ENCODE measurements around the gene GLIPR1. TPM values are rescaled to one million over a fixed set of nuclear protein-coding genes. Genes with fewer than 3 reads are reported as not detected.
"Not testable (repeated sequence)": the region's sequence is repeated elsewhere in the genome, so short reads cannot be mapped to it uniquely, and the experiment has no call there.

The GLIPR1 gene
- total and polyA plus RNA-seq, 4 experiments from 2014 or later, result 96.1 to 222 (median 129) TPM

DNA sequence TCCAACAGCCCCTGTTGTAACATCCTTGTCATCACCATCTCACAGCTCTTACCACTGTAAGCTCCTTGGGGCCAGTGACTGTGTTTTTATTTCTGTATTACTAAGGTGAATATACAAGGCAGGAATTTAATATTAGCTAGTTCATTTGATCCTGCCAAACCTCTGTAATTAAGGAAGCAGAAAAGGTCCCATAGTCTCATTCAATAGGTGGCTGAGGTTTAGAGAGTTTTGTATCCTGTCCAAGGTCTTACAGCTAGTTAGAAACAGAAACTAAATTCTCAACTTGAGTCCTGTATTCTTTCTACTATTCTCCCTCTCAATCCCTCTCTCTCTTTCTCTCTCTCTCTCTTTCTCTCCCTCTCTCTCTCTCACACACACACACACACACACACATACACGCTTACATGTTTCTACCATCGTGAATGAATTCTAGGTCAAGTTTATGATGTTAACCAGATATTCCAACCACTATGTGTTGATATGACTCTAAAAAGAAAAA lies 543 bp upstream of the GLIPR1 start:
- Histone ChIP-seq H3K27ac (ENCODE audit: low read depth, low read length) (peak overlapping the region; percentile 72), H3K27me3 (ENCODE audit: insufficient read depth, low read length) (no peaks in the 10 kb centered on the region), H3K36me3 (ENCODE audit: insufficient read depth, low read length) (no peaks in the 10 kb centered on the region), H3K4me1 (ENCODE audit: insufficient read depth, low read length) (peaks cover 75% of the 10 kb centered on the region), H3K4me3 (ENCODE audit: low read length in 2 of 2) (peak overlapping the region; percentile 74 to 84), H3K9me3 (ENCODE audit: control insufficient read depth in 1 of 2, low read length in 2 of 2) (no peaks in the 10 kb centered on the region)
- Mint-ChIP-seq H3K9me3 (peaks cover 0 to 2% (median 0%) of the 10 kb centered on the region in 8 donors), H3K27me3 (peaks cover 0 to 2% of the 10 kb centered on the region in 2 donors), H3K27ac (peak overlapping the region; percentile 98 to 100 (median 99)), H3K4me3 (peak overlapping the region; percentile 92 to 99 (median 97)), H3K4me1 (peaks cover 57 to 81% (median 67%) of the 10 kb centered on the region in 4 donors), H3K36me3 (peaks cover 25 to 34% of the 10 kb centered on the region in 2 donors)
- peak in 2 of 5 donors; percentile 60 to 62 for DNase-seq
- intact Hi-C loops (cut with micrococcal nuclease), result loop anchor here (1.0 to 2.0 kb wide), 8 partner anchors 19 to 604 kb away; partner anchors contain the start of genes GLIPR1L1, KRR1, NAP1L1 and PHLDA1
- POLR2A ChIA-PET (ENCODE audit: partially characterized antibody), result interaction anchor here (0.7 to 14.1 kb wide), 18 partner anchors 9 to 1079 kb away, joined by 3 to 204 read pairs (median 8); partner anchors contain the start of genes BBS10, GLIPR1L2, KRR1 and NAP1L1
- CTCF ChIA-PET (ENCODE audit: partially characterized antibody), result interaction anchor here (1.1 to 11.2 kb wide), 12 partner anchors 9 to 146 kb away, joined by 3 to 158 read pairs (median 8); partner anchors contain the start of genes GLIPR1L1, GLIPR1L2 and KRR1

DNA sequence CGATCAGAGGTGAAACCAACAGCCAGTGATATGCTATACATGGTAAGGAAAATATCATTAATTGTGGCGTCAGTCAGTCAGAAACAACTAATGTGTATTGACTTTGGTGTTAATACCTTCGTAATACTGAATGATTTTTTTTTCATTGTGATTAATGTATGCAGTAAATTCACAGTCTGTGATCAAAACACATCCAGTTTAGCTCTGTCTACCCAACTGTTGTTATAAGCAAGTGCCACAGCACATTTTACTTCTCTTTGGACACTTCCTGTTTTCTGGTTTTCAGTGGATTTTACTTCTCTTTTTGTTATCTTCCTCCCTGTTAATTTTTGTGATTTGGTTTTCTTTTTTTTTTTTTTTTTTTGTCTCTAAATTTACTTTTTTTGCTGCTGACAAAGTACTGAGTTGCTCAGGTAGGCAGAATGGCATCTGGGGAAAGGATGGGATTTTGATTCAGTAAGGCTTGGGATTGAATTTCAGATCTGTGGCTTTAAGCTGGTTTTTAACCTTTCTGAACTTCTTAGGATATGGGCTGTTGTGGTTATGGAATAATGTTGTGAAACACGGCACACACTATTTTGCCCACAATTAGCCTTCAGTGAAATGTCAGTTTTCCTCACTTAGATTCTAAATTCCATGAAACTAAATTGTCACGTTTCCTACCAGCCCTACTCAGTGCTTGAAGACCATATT lies 604 bp downstream of the GLIPR1 start:
- peaks cover 0 to 2% of the 10 kb centered on the region in 2 donors for H3K27me3 Mint-ChIP-seq
- no peaks in the 10 kb centered on the region for H3K9me3 ChIP-seq (ENCODE audit: control insufficient read depth in 1 of 2, low read length in 2 of 2)
- no peak for DNase-seq
- H3K4me1 ChIP-seq (ENCODE audit: insufficient read depth, low read length), result peaks cover 84% of the 10 kb centered on the region
- H3K36me3 Mint-ChIP-seq, result peaks cover 30 to 37% of the 10 kb centered on the region in 2 donors
- POLR2A ChIA-PET (ENCODE audit: partially characterized antibody), result interaction anchor here (0.6 to 14.1 kb wide), 20 partner anchors 7 to 1078 kb away, joined by 3 to 204 read pairs (median 8); partner anchors contain the start of genes BBS10, GLIPR1L1, GLIPR1L2 and KRR1
- CTCF ChIA-PET (ENCODE audit: partially characterized antibody), result interaction anchor here (0.7 to 11.2 kb wide), 11 partner anchors 7 to 147 kb away, joined by 3 to 158 read pairs (median 8); partner anchors contain the start of genes GLIPR1L1, GLIPR1L2 and KRR1
- peak overlapping the region; percentile 98 to 100 (median 99) for H3K27ac Mint-ChIP-seq
- H3K4me1 Mint-ChIP-seq, result peaks cover 63 to 85% (median 75%) of the 10 kb centered on the region in 4 donors
- intact Hi-C loops (cut with micrococcal nuclease), result loop anchor here (2.0 kb wide), 3 partner anchors 18 to 550 kb away; partner anchors contain the start of gene PHLDA1
- peak overlapping the region; percentile 72 for H3K27ac ChIP-seq (ENCODE audit: low read depth, low read length)
- no peaks in the 10 kb centered on the region for H3K36me3 ChIP-seq (ENCODE audit: insufficient read depth, low read length)
- H3K9me3 Mint-ChIP-seq, result peaks cover 0 to 2% (median 0%) of the 10 kb centered on the region in 8 donors
- peak overlapping the region; percentile 92 to 99 (median 97) for H3K4me3 Mint-ChIP-seq
- no peaks in the 10 kb centered on the region for H3K27me3 ChIP-seq (ENCODE audit: insufficient read depth, low read length)
- peak overlapping the region; percentile 74 to 84 for H3K4me3 ChIP-seq (ENCODE audit: low read length in 2 of 2)

DNA sequence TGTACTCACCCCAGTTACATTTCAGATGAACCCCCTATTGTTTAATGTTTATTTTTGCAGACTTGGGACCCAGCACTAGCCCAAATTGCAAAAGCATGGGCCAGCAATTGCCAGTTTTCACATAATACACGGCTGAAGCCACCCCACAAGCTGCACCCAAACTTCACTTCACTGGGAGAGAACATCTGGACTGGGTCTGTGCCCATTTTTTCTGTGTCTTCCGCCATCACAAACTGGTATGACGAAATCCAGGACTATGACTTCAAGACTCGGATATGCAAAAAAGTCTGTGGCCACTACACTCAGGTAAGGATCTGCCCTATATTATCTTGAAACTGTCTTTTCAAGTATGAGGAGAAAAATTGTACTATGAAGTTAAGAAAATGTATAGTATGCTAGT lies 1.2 kb downstream of the GLIPR1 start:
- intact Hi-C loops (cut with micrococcal nuclease), result loop anchor here (2.0 kb wide), 3 partner anchors 17 to 549 kb away; partner anchors contain the start of gene PHLDA1
- Histone ChIP-seq H3K4me3 (ENCODE audit: low read length in 2 of 2) (peak overlapping the region; percentile 74 to 84), H3K36me3 (ENCODE audit: insufficient read depth, low read length) (peaks cover 4% of the 10 kb centered on the region), H3K4me1 (ENCODE audit: insufficient read depth, low read length) (peaks cover 89% of the 10 kb centered on the region), H3K27ac (ENCODE audit: low read depth, low read length) (peak overlapping the region; percentile 72), H3K27me3 (ENCODE audit: insufficient read depth, low read length) (no peaks in the 10 kb centered on the region), H3K9me3 (ENCODE audit: control insufficient read depth in 1 of 2, low read length in 2 of 2) (no peaks in the 10 kb centered on the region)
- peak in 3 of 5 donors; percentile 26 to 34 (median 33) for DNase-seq
- Mint-ChIP-seq H3K27me3 (peaks cover 0 to 2% of the 10 kb centered on the region in 2 donors), H3K4me1 (peaks cover 68 to 88% (median 79%) of the 10 kb centered on the region in 4 donors), H3K9me3 (peaks cover 0 to 2% (median 0%) of the 10 kb centered on the region in 8 donors), H3K27ac (peak overlapping the region; percentile 98 to 100 (median 99)), H3K4me3 (peak overlapping the region; percentile 92 to 99 (median 97)), H3K36me3 (peaks cover 33 to 42% of the 10 kb centered on the region in 2 donors)
- ChIA-PET POLR2A (ENCODE audit: partially characterized antibody) (interaction anchor here (1.2 to 14.1 kb wide), 10 partner anchors 12 to 603 kb away, joined by 5 to 204 read pairs (median 21); partner anchors contain the start of genes GLIPR1L2, KRR1, NAP1L1 and PHLDA1), CTCF (ENCODE audit: partially characterized antibody) (interaction anchor here (0.7 to 11.2 kb wide), 11 partner anchors 19 to 556 kb away, joined by 3 to 158 read pairs (median 13); partner anchors contain the start of genes GLIPR1L2 and KRR1)

DNA sequence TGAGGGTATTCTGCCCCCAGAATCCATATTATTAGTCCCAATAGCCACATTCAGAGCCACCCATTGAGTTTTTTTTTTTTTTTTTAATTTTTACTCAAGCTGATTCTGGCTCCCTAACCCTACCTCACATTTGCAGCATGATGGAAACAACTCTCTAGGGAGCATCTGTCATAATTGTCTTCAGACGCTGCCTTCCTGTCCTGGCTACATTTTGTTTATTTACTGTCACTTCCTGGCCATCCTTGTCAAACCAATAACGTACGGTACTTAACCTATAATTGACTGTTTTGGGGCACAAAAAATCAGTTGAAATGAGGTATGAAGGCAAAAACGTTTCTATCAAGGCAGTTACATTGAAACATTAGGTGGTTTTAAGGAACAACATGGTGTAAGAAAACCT lies 2.1 kb downstream of the GLIPR1 start:
- H3K36me3 Mint-ChIP-seq, result peaks cover 39 to 48% of the 10 kb centered on the region in 2 donors
- H3K4me3 ChIP-seq (ENCODE audit: low read length in 2 of 2), result peak overlapping the region; percentile 74 to 84
- ChIA-PET POLR2A (ENCODE audit: partially characterized antibody) (interaction anchor here (1.1 to 14.1 kb wide), 11 partner anchors 13 to 602 kb away, joined by 3 to 204 read pairs (median 11); partner anchors contain the start of genes GLIPR1L2, KRR1, NAP1L1 and PHLDA1), CTCF (ENCODE audit: partially characterized antibody) (interaction anchor here (0.9 to 11.2 kb wide), 15 partner anchors 12 to 555 kb away, joined by 3 to 158 read pairs (median 35); partner anchors contain the start of genes GLIPR1L1, GLIPR1L2, KRR1 and PHLDA1)
- peaks cover 82% of the 10 kb centered on the region for H3K4me1 ChIP-seq (ENCODE audit: insufficient read depth, low read length)
- H3K4me1 Mint-ChIP-seq, result peaks cover 66 to 85% (median 76%) of the 10 kb centered on the region in 4 donors
- peaks cover 0 to 2% (median 0%) of the 10 kb centered on the region in 8 donors for H3K9me3 Mint-ChIP-seq
- H3K27me3 ChIP-seq (ENCODE audit: insufficient read depth, low read length), result no peaks in the 10 kb centered on the region
- peak overlapping the region; percentile 92 to 99 (median 97) for H3K4me3 Mint-ChIP-seq
- peaks cover 0 to 2% of the 10 kb centered on the region in 2 donors for H3K27me3 Mint-ChIP-seq
- peak overlapping the region; percentile 98 to 100 (median 99) for H3K27ac Mint-ChIP-seq
- intact Hi-C loops (cut with micrococcal nuclease), result no loop called here
- peaks cover 6% of the 10 kb centered on the region for H3K36me3 ChIP-seq (ENCODE audit: insufficient read depth, low read length)
- H3K27ac ChIP-seq (ENCODE audit: low read depth, low read length), result peak overlapping the region; percentile 72
- no peaks in the 10 kb centered on the region for H3K9me3 ChIP-seq (ENCODE audit: control insufficient read depth in 1 of 2, low read length in 2 of 2)
- peak; percentile 48 to 68 (median 64) for DNase-seq

DNA sequence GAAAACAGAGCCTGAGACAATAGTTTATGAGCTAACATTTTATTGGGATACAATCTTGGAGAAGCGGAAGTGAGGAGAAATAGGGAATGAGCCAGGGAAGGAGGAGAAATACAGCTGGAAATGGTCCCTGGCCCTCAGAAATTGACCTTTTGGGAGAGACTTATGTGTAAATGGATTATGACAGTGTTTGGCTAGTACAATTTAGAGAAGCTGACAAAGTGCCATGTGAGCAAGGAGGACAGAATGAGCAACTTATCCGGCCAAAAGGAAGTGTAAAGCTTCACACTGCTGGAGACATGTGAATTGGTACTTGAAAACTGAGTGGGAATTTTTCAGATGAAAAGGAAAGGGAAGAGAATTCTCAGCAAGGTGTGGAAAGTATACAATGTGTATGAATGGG lies 2.9 kb downstream of the GLIPR1 start:
- Mint-ChIP-seq H3K4me3 (peak overlapping the region; percentile 92 to 99 (median 97)), H3K27ac (peak overlapping the region; percentile 98 to 100 (median 99)), H3K27me3 (peaks cover 0 to 2% of the 10 kb centered on the region in 2 donors), H3K36me3 (peaks cover 42 to 51% of the 10 kb centered on the region in 2 donors), H3K4me1 (peaks cover 63 to 85% (median 70%) of the 10 kb centered on the region in 4 donors), H3K9me3 (peaks cover 0 to 2% (median 0%) of the 10 kb centered on the region in 8 donors)
- no peaks in the 10 kb centered on the region for H3K9me3 ChIP-seq (ENCODE audit: control insufficient read depth in 1 of 2, low read length in 2 of 2)
- peaks cover 9% of the 10 kb centered on the region for H3K36me3 ChIP-seq (ENCODE audit: insufficient read depth, low read length)
- intact Hi-C loops (cut with micrococcal nuclease), result no loop called here
- DNase-seq, result no peak
- peak overlapping the region; percentile 74 to 84 for H3K4me3 ChIP-seq (ENCODE audit: low read length in 2 of 2)
- H3K4me1 ChIP-seq (ENCODE audit: insufficient read depth, low read length), result peaks cover 78% of the 10 kb centered on the region
- ChIA-PET CTCF (ENCODE audit: partially characterized antibody) (interaction anchor here (0.7 to 11.2 kb wide), 23 partner anchors 9 to 973 kb away, joined by 3 to 158 read pairs (median 23); partner anchors contain the start of genes CAPS2, GLIPR1L1, GLIPR1L2 and KRR1), POLR2A (ENCODE audit: partially characterized antibody) (interaction anchor here (0.7 to 14.1 kb wide), 12 partner anchors 9 to 601 kb away, joined by 3 to 204 read pairs (median 7); partner anchors contain the start of genes GLIPR1L2, KRR1, NAP1L1 and PHLDA1)
- peak overlapping the region; percentile 72 for H3K27ac ChIP-seq (ENCODE audit: low read depth, low read length)
- no peaks in the 10 kb centered on the region for H3K27me3 ChIP-seq (ENCODE audit: insufficient read depth, low read length)

DNA sequence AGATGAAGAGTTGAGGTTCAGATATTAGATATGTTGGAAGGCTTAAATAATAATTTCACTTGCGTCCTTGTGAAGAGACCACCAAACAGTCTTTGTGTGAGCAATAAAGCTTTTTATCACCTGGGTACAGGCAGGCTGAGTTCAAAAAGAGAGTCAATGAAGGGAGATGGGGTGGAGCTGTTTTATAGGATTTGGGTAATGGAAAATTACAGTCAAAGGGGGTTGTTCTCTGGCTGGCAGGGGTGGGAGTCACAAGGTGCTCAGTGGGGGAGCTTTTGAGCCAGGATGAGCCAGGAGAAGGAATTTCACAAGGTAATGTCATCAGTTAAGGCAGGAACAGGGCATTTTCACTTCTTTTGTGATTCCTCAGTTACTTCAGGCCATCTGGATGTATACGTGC lies 3.9 kb downstream of the GLIPR1 start:
- H3K36me3 Mint-ChIP-seq, result peaks cover 44 to 58% of the 10 kb centered on the region in 2 donors
- Histone ChIP-seq H3K4me3 (ENCODE audit: low read length in 2 of 2) (peak overlapping the region in 1 of 2 donors; percentile 84), H3K4me1 (ENCODE audit: insufficient read depth, low read length) (peaks cover 78% of the 10 kb centered on the region)
- H3K4me1 Mint-ChIP-seq, result peaks cover 59 to 85% (median 68%) of the 10 kb centered on the region in 4 donors
- intact Hi-C loops (cut with micrococcal nuclease), result loop anchor here (1.0 kb wide), 1 partner anchor 9 kb away; no protein-coding TSS in a partner anchor
- peak overlapping the region; percentile 43 to 100 (median 98) for H3K27ac Mint-ChIP-seq
- ChIA-PET CTCF (ENCODE audit: partially characterized antibody) (interaction anchor here (0.9 to 11.2 kb wide), 33 partner anchors 7 to 984 kb away, joined by 3 to 158 read pairs (median 9); partner anchors contain the start of genes CAPS2, GLIPR1L1, GLIPR1L2 and KRR1), POLR2A (ENCODE audit: partially characterized antibody) (interaction anchor here (1.0 to 14.1 kb wide), 13 partner anchors 10 to 1074 kb away, joined by 3 to 204 read pairs (median 7); partner anchors contain the start of genes GLIPR1L2, KRR1, NAP1L1 and PHLDA1)
- not testable (repeated sequence) for H3K27me3 Mint-ChIP-seq; H3K27ac ChIP-seq (ENCODE audit: low read depth, low read length); H3K27me3 ChIP-seq (ENCODE audit: insufficient read depth, low read length); H3K36me3 ChIP-seq (ENCODE audit: insufficient read depth, low read length); DNase-seq; H3K9me3 Mint-ChIP-seq; H3K9me3 ChIP-seq (ENCODE audit: control insufficient read depth in 1 of 2, low read length in 2 of 2)
- peak overlapping the region; percentile 22 to 99 (median 96) for H3K4me3 Mint-ChIP-seq
